K562 (cell line): ENCODE results near the gene TMEM273. TPM values are rescaled to one million over a fixed set of nuclear protein-coding genes. Genes with fewer than 3 reads are reported as not detected.

Experiments
- CBFA2T2 ChIP-seq: fragments of 450-650 bp; conservative IDR thresholded peaks from 2 replicates; pipeline ENCODE4 v1.6.1; 2017; ENCODE audit warnings: mild to moderate bottlenecking
- CREB1 ChIP-seq, 2 experiments: sonication (generic) in 1 of 2; formaldehyde crosslinking in 1 of 2; IDR thresholded peaks; 2 replicates each; pipeline versions ENCODE4 v1.6.1 to v1.8.0; 2012 to 2022; ENCODE audit warnings: inconsistent platforms in 1 of 2, mild to moderate bottlenecking in 1 of 2, missing genetic modification reagents in 1 of 2, moderate library complexity in 1 of 2
- NCOA4 ChIP-seq: fragments of 450-650 bp; IDR thresholded peaks from 2 replicates; pipeline ENCODE4 v1.6.1; 2018; ENCODE audit warnings: mild to moderate bottlenecking; ENCODE audit not compliant: partially characterized antibody
- NFE2L1 ChIP-seq: fragments of 450-650 bp; IDR thresholded peaks from 2 replicates; pipeline ENCODE4 v1.6.1; 2016; ENCODE audit warnings: missing genetic modification characterization, low read depth, mild to moderate bottlenecking, missing compliant biosample characterization, moderate library complexity, borderline replicate concordance
- RUNX1 ChIP-seq: sonication (generic); IDR thresholded peaks from 2 replicates; pipeline ENCODE4 v1.6.1; 2016; ENCODE audit warnings: antibody characterized with exemption, low read depth
- SMAD4 ChIP-seq: fragments of 250-450 bp; sonication (Bioruptor Pico); conservative IDR thresholded peaks from 2 replicates; pipeline ENCODE4 v1.8.0; 2021; ENCODE audit warnings: inconsistent platforms, mild to moderate bottlenecking, moderate library complexity
- ZNF217 ChIP-seq: sonication (generic); formaldehyde crosslinking; IDR thresholded peaks from 2 replicates; pipeline ENCODE4 v1.8.0; 2022; ENCODE audit warnings: mild to moderate bottlenecking, missing genetic modification reagents
- ZNF224 ChIP-seq: sonication (generic); formaldehyde crosslinking; IDR thresholded peaks from 2 replicates; pipeline ENCODE4 v1.8.0; 2022; ENCODE audit warnings: mild to moderate bottlenecking, missing genetic modification reagents
- ZNF75A ChIP-seq: fragments of 450-650 bp; formaldehyde crosslinking; IDR thresholded peaks from 2 replicates; pipeline ENCODE4 v1.4.0; 2020; ENCODE audit warnings: mild to moderate bottlenecking
- ZSCAN32 ChIP-seq: fragments of 450-650 bp; formaldehyde crosslinking; IDR thresholded peaks from 2 replicates; pipeline ENCODE4 v1.4.0; 2020; ENCODE audit warnings: mild to moderate bottlenecking, moderate library complexity
- polyA plus RNA-seq, 8 experiments: library from polyadenylated mRNA; depleted of rRNA in 4 of 8; stranded (reverse) in 5 of 8; unstranded in 3 of 8; fragments of >200 nt; fragmentation: Nextera tagmentation in 2 of 8; fragmentation: Illumina TruSeq in 1 of 8; extraction: Ambion mirVana in 2 of 8; extraction: Trizol in 1 of 8; gene quantifications; 2 replicates each; pipeline versions ENCODE4 v1.2.1 to v1.2.3, GENCODE V29; 2011 to 2014; ENCODE audit warnings: inconsistent platforms in 1 of 8, missing spikeins in 1 of 8
- total RNA-seq, 7 experiments: library from RNA; depleted of rRNA in 6 of 7; stranded (reverse); fragments of >200 nt in 6 of 7; fragmentation: Illumina TruSeq in 2 of 7; extraction: Trizol in 2 of 7; gene quantifications; 2 replicates each; pipeline versions ENCODE4 v1.2.1 to v1.2.3, GENCODE V29; 2011 to 2021; ENCODE audit warnings: low replicate concordance in 1 of 7
- TF ChIP-seq, protein P1 (sequence below): fragments of 450-650 bp; IDR thresholded peaks from 2 replicates; pipeline ENCODE4 v1.6.1; 2016; ENCODE audit warnings: antibody characterized with exemption
- TF ChIP-seq, protein P2 (sequence below): fragments of 250-450 bp; sonication (Bioruptor Pico); IDR thresholded peaks from 2 replicates; pipeline ENCODE4 v1.8.0; 2022; ENCODE audit warnings: moderate library complexity, mild to moderate bottlenecking, inconsistent platforms

Gene TMEM273
- total and polyA plus RNA-seq, 9 of the 15 experiments (the other 6 are each of a cell fraction or from before 2014, with no cell fraction given) = 39.2 to 131 (median 95.6) TPM

DNA sequence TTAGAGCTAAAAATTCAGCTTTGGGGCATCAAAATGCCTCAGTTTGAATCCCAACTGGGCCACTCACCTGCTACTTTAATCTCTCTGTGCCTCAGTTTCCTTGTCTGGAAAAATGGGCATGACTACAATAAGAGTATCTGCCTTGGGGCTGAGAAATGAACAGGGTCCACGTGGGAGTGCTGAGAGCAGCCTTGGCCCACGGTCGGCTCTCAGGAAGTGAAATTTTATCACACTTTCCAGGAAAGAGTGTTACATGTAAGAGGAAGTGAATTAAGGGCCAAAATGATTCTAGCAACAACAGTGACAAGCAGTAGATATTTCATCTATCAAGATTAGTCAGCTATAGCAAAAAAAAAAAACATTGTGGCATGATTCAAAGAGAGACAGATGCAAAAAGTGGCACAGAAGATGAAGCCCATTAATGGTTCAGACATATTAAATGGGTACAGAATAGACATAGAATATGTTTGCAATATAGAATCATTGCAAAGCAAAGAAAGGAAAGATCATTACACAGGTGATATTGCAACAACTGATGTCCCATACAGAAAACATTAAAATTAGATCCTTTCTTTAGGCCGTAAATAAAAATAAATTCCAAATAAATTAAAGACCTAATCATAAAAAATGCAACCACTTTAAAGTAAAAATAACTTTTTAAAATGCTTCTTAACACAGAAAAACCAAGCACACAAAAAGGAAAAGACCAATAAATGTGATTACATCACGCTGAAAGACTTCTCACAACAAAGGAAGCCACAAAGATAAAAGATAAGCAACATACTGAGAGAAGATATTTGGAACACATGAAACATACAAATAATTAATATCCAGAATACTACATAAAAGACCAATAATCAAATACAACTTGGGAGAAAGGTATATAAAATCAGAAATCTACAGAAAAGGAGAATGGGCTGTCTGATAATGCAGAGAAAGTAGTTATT, 4.3 kb downstream of the TMEM273 start (continued):
- TF ChIP-seq NCOA4 = peak; percentile 11
- TF ChIP-seq ZNF217 (CRISPR knock-in tag) = no peak
- TF ChIP-seq ZNF224 (CRISPR knock-in tag) = no peak
- no peak for TF ChIP-seq NFE2L1 (tag)
- TF ChIP-seq, protein P1, sequence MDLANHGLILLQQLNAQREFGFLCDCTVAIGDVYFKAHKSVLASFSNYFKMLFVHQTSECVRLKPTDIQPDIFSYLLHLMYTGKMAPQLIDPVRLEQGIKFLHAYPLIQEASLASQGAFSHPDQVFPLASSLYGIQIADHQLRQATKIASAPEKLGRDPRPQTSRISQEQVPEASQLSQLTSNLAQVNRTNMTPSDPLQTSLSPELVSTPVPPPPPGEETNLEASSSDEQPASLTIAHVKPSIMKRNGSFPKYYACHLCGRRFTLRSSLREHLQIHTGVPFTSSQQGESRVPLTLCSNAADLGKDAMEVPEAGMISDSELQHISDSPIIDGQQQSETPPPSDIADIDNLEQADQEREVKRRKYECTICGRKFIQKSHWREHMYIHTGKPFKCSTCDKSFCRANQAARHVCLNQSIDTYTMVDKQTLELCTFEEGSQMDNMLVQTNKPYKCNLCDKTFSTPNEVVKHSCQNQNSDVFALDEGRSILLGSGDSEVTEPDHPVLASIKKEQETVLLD = peak; percentile 82
- peak; percentile 92 for TF ChIP-seq SMAD4 (CRISPR knock-in tag)
- TF ChIP-seq ZNF75A (CRISPR knock-in tag) = no peak
- TF ChIP-seq, protein P2, sequence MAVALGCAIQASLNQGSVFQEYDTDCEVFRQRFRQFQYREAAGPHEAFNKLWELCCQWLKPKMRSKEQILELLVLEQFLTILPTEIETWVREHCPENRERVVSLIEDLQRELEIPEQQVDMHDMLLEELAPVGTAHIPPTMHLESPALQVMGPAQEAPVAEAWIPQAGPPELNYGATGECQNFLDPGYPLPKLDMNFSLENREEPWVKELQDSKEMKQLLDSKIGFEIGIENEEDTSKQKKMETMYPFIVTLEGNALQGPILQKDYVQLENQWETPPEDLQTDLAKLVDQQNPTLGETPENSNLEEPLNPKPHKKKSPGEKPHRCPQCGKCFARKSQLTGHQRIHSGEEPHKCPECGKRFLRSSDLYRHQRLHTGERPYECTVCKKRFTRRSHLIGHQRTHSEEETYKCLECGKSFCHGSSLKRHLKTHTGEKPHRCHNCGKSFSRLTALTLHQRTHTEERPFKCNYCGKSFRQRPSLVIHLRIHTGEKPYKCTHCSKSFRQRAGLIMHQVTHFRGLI (CRISPR knock-in tag) = no peak
- TF ChIP-seq CREB1 (IDR thresholded peaks at IDR 0.05) = peak; percentile 33; the same call in 1 of the 2 replicates
- TF ChIP-seq CREB1 (CRISPR knock-in tag; IDR thresholded peaks at IDR 0.05) = no peak
- TF ChIP-seq ZSCAN32 (CRISPR knock-in tag) = no peak
- no peak for TF ChIP-seq RUNX1
- peak; percentile 75 for TF ChIP-seq CBFA2T2
